ENCODE measurements around the gene PLD1. TPM values are rescaled to one million over a fixed set of nuclear protein-coding genes. Genes with fewer than 3 reads are reported as not detected.
A peak's percentile ranks its signal among the peaks of the same experiment; 100 is the strongest.

Gene PLD1
- total and polyA plus RNA-seq, 11 donors, result 12.3 to 106 (median 61.0) TPM

DNA sequence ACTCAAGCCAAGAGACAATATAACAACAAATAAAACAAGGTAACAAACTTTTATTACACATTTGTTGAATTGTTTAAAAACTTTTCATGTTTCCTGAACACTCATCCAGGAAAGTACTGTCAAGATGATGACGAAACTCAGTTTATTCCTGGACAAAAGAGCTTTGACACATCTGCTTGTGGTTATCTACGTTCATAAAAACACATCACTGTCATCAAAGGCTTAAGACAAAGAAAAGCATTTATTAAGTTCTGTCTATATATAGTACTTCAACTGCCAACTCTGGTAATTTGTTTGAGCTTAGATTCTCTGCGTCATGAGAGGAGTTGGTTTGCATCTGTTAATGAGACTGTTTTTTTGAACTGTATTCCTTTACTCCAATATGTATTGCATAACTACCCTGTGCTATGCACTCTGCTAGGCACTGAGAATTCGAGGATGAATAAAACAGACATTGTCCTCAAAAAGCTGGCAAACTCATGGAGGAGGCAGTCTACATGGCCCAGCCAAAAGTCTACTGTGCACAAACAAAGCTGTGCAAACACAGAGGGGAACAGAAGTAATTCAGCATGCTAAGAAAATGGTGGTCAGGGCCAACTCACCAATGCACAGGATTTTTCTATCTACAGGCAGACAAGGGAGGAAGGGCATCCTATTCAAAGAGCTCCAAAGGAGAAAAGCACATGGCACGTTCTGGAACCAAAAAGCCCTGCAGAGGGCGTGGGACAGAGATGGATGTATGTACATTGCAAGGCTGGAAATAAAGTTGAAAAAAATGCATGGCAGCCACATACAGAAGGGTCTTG lies 21.5 kb downstream of the PLD1 start:
- TF ChIP-seq, protein P1, sequence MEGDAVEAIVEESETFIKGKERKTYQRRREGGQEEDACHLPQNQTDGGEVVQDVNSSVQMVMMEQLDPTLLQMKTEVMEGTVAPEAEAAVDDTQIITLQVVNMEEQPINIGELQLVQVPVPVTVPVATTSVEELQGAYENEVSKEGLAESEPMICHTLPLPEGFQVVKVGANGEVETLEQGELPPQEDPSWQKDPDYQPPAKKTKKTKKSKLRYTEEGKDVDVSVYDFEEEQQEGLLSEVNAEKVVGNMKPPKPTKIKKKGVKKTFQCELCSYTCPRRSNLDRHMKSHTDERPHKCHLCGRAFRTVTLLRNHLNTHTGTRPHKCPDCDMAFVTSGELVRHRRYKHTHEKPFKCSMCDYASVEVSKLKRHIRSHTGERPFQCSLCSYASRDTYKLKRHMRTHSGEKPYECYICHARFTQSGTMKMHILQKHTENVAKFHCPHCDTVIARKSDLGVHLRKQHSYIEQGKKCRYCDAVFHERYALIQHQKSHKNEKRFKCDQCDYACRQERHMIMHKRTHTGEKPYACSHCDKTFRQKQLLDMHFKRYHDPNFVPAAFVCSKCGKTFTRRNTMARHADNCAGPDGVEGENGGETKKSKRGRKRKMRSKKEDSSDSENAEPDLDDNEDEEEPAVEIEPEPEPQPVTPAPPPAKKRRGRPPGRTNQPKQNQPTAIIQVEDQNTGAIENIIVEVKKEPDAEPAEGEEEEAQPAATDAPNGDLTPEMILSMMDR (IDR thresholded peaks at IDR 0.05), result no peak
- TF ChIP-seq POLR2A (IDR thresholded peaks at IDR 0.05), result no peak
- H3K4me1 ChIP-seq, result peaks cover 0 to 43% (median 18%) of the 10 kb centered on the region in 12 donors
- peak overlapping the region in 3 of 12 donors; percentile 7 to 12 (median 10) for H3K27ac ChIP-seq
- H3K36me3 ChIP-seq, result no peaks in the 10 kb centered on the region
- H3K27me3 ChIP-seq, result no peaks in the 10 kb centered on the region
- no peaks in the 10 kb centered on the region for H3K9me3 ChIP-seq
- DNase-seq (no peak), ATAC-seq (peak in 3 of 4 donors; percentile 52 to 54 (median 53))
- WGBS, 4 donors, result 57 to 77% (median 70%) methylated on average over 6 of the region's 6 CpGs
- intact Hi-C loops (cut with DNase I), result no loop called here
- H3K4me3 ChIP-seq, result no peak overlapping the region

DNA sequence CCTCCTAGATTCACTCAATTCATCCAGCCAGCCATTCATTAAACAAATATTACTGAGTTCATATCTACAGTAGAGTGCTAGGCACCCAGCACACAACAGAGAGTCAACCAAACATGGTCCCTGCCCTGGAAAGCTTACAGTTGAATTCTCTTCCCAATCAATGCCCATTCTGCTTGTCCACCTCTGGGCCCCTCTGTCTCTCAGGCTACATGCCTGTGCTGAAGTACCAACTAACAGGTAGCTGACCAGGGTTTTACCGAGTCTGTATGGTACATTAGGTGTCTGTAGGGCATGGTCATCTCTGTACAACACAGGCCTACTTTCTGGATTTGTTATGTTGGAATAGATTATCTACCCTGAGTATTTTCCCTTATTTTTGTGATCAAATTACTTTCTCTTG lies 23.3 kb downstream of the PLD1 start:
- H3K4me3 ChIP-seq, result no peak overlapping the region
- intact Hi-C loops (cut with DNase I), result no loop called here
- H3K4me1 ChIP-seq, result peaks cover 0 to 51% (median 12%) of the 10 kb centered on the region in 12 donors
- H3K9me3 ChIP-seq, result no peaks in the 10 kb centered on the region
- no peak overlapping the region for H3K27ac ChIP-seq
- no peak for TF ChIP-seq POLR2A (IDR thresholded peaks at IDR 0.05)
- TF ChIP-seq, protein P1 (IDR thresholded peaks at IDR 0.05), result no peak
- DNase-seq (no peak), ATAC-seq (no peak)
- no peaks in the 10 kb centered on the region for H3K27me3 ChIP-seq
- 94 to 100% (median 98%) methylated on average over 1 of the region's 1 CpG for WGBS, 4 donors
- H3K36me3 ChIP-seq, result no peaks in the 10 kb centered on the region

DNA sequence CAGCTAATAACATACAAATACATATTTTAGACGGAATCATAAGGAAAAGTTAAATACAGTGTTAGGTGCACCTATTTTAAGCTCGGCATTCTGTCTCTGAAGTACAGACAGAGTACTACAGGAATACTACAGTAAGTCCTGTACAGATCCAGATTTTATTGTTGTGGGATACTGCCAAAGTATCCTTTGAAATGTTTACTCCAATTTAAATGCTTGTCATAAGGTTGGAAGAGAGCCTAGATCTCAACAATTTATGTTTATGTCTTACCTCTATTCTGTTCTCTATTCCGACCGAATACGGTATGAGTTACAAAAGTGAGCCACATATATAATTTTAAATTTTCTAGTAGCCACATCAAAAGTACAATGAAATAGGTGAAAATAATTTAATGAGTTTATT lies 25.3 kb downstream of the PLD1 start:
- Histone ChIP-seq H3K36me3 (no peaks in the 10 kb centered on the region), H3K4me3 (no peak overlapping the region), H3K27me3 (no peaks in the 10 kb centered on the region), H3K27ac (no peak overlapping the region), H3K4me1 (peaks cover 0 to 33% (median 0%) of the 10 kb centered on the region in 12 donors), H3K9me3 (no peaks in the 10 kb centered on the region)
- 95 to 97% (median 96%) methylated on average over 5 of the region's 5 CpGs for WGBS, 4 donors
- DNase-seq (no peak), ATAC-seq (no peak)
- intact Hi-C loops (cut with DNase I), result no loop called here
- TF ChIP-seq, protein P1 (IDR thresholded peaks at IDR 0.05), result no peak
- TF ChIP-seq POLR2A (IDR thresholded peaks at IDR 0.05), result no peak

GRCh38 chr3:171784387-171784786 lies 25.9 kb downstream of the PLD1 start:
- intact Hi-C loops (cut with DNase I), result no loop called here
- no peaks in the 10 kb centered on the region for H3K9me3 ChIP-seq
- H3K27ac ChIP-seq, result no peak overlapping the region
- 87 to 94% (median 90%) methylated on average over 2 of the region's 2 CpGs for WGBS, 4 donors
- no peaks in the 10 kb centered on the region for H3K27me3 ChIP-seq
- TF ChIP-seq, protein P1 (IDR thresholded peaks at IDR 0.05), result no peak
- no peak for TF ChIP-seq POLR2A (IDR thresholded peaks at IDR 0.05)
- DNase-seq (no peak), ATAC-seq (no peak)
- peaks cover 0 to 27% (median 0%) of the 10 kb centered on the region in 12 donors for H3K4me1 ChIP-seq
- H3K36me3 ChIP-seq, result no peaks in the 10 kb centered on the region
- no peak overlapping the region for H3K4me3 ChIP-seq

Measured in heart left ventricle (tissue), 16 donors.